ENCODE results near the gene CDH23. TPM values are rescaled to one million over a fixed set of nuclear protein-coding genes. Genes with fewer than 3 reads are reported as not detected.

The CDH23 gene
- total and polyA plus RNA-seq, 10 donors, result 2.0 to 19.9 (median 11.0) TPM

DNA sequence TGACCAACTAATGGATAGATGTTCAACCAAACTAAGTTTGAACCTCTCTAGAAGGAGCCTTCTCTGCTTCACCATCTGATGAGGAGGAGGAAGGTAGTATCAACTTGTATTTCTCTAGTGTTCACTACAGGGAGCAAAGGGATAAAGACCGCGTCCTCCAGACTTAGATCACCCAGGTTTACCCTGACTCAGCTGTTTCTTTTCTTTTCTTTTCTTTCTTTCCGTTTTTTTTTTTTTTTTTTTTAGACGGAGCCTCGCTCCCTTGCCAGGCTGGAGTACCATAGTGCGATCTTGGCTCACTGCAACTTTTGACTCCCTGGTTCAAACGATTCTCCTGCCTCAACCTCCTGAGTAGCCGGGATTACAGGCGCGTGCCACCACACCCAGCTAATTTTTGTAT lies 263.0 kb downstream of the CDH23 start:
- TF ChIP-seq POLR2AphosphoS5 (IDR thresholded peaks at IDR 0.05), result no peak
- Histone ChIP-seq H3K9me3 (peaks cover 0 to 6% (median 0%) of the 10 kb centered on the region in 8 donors), H3K27me3 (replicated peaks in 1 of 7) (peaks cover 0 to 4% (median 0%) of the 10 kb centered on the region in 7 donors), H3K27ac (no peak overlapping the region), H3K4me3 (no peak overlapping the region), H3K36me3 (no peaks in the 10 kb centered on the region), H3K4me1 (no peaks in the 10 kb centered on the region)
- WGBS, 5 donors, result 81 to 87% (median 83%) methylated on average over 10 of the region's 10 CpGs
- intact Hi-C loops (cut with DNase I; ENCODE audit: low total_unique reads), result no loop called here
- no peak for DNase-seq

DNA sequence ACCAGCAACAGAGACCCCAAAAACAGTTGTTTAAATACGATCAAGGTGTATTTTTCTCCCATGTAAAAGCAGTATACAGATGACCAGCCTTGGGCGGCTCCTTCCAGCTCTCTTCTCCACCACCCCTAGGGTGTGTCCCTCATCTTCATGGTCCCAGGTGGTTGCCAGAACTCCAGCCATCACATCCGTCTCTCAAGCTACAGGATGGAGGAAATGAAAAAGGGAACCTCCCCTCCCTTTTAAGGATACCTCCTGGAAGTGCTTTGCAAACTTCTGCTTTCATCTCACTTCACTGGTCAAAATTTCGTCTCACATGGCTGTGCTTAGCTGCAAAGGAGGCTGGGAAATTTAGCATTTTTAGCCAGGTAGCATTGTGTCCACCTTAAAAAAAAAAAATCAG lies 263.6 kb downstream of the CDH23 start:
- H3K4me3 ChIP-seq, result no peak overlapping the region
- no peak for DNase-seq
- no peak overlapping the region for H3K27ac ChIP-seq
- intact Hi-C loops (cut with DNase I; ENCODE audit: low total_unique reads), result no loop called here
- H3K9me3 ChIP-seq, result peaks cover 0 to 6% (median 0%) of the 10 kb centered on the region in 8 donors
- TF ChIP-seq, protein P1, sequence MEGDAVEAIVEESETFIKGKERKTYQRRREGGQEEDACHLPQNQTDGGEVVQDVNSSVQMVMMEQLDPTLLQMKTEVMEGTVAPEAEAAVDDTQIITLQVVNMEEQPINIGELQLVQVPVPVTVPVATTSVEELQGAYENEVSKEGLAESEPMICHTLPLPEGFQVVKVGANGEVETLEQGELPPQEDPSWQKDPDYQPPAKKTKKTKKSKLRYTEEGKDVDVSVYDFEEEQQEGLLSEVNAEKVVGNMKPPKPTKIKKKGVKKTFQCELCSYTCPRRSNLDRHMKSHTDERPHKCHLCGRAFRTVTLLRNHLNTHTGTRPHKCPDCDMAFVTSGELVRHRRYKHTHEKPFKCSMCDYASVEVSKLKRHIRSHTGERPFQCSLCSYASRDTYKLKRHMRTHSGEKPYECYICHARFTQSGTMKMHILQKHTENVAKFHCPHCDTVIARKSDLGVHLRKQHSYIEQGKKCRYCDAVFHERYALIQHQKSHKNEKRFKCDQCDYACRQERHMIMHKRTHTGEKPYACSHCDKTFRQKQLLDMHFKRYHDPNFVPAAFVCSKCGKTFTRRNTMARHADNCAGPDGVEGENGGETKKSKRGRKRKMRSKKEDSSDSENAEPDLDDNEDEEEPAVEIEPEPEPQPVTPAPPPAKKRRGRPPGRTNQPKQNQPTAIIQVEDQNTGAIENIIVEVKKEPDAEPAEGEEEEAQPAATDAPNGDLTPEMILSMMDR (IDR thresholded peaks at IDR 0.05 in 8 of 11, conservative IDR thresholded peaks at IDR 0.05 in 3 of 11), result no peak
- TF ChIP-seq POLR2A (IDR thresholded peaks at IDR 0.05) (no peak), POLR2AphosphoS5 (IDR thresholded peaks at IDR 0.05) (no peak)
- H3K4me1 ChIP-seq, result no peaks in the 10 kb centered on the region
- peaks cover 0 to 4% (median 0%) of the 10 kb centered on the region in 7 donors for H3K27me3 ChIP-seq (replicated peaks in 1 of 7)
- WGBS, 5 donors, result 60 to 75% (median 68%) methylated on average over 4 of the region's 4 CpGs
- H3K36me3 ChIP-seq, result no peaks in the 10 kb centered on the region

DNA sequence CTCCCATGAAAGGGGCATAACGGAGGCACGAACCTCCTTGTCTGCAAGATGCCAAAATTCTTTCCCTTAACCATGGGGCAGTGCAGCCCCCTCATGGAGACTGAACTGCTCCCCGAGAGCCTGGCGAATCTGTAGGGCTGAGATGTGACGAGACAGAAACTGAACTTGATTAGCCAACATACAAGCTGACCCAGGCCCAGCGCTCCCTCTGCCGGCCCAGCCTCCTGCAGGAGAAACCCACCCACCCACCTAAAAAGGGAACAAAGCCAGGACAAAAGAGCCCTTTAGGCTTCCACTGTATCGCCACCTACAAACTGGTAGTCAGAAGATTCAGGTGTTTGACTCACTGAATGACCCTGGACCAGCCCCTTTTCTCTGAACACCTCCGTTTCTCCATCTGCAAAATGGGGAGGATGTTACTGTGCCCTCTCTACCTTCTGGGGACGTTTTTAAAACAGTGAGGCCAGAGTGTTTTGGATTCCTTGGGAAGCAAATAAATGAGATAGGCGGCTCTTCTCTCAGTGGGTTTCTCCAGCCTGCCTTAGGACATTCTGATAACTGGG lies 264.4 kb downstream of the CDH23 start:
- no peak overlapping the region for H3K4me3 ChIP-seq
- intact Hi-C loops (cut with DNase I; ENCODE audit: low total_unique reads), result no loop called here
- H3K9me3 ChIP-seq, result peaks cover 0 to 6% (median 0%) of the 10 kb centered on the region in 8 donors
- H3K36me3 ChIP-seq, result no peaks in the 10 kb centered on the region
- no peak for DNase-seq
- H3K27me3 ChIP-seq (replicated peaks in 1 of 7), result peaks cover 0 to 4% (median 0%) of the 10 kb centered on the region in 7 donors
- H3K27ac ChIP-seq, result no peak overlapping the region
- TF ChIP-seq POLR2AphosphoS5 (IDR thresholded peaks at IDR 0.05), result no peak
- TF ChIP-seq, protein P1 (IDR thresholded peaks at IDR 0.05 in 8 of 11, conservative IDR thresholded peaks at IDR 0.05 in 3 of 11), result no peak
- no peak for TF ChIP-seq POLR2A (IDR thresholded peaks at IDR 0.05)
- WGBS, 5 donors, result 72 to 91% (median 80%) methylated on average over 11 of the region's 11 CpGs
- H3K4me1 ChIP-seq, result no peaks in the 10 kb centered on the region

DNA sequence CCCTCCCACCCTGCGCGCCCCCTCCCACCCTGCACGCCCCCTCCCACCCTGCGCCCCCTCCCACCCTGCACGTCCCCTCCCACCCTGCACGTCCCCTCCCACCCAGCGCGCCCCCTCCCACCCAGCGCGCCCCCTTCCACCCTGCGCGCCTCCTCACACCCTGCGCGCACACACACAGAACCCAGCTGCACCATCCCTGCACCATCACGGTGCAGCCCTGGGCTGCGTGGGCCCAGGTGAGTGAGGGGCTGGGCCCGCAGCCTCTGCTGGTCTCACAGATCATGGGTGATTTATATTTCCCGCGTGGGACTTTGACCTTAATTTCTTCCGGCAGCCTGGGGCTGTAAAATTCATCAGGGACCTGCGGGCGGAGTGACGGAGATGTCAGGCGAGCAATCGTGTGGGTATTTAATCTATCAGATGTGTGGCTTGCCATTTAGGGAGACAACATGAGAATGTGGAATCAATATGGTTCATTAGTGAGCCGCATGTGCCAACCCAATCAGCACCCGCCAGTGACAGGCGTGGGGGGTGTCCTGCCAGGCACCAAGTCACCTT lies 265.1 kb downstream of the CDH23 start:
- Histone ChIP-seq H3K4me1 (peaks cover 0 to 6% (median 4%) of the 10 kb centered on the region in 6 donors), H3K27me3 (replicated peaks in 1 of 7) (peaks cover 0 to 4% (median 0%) of the 10 kb centered on the region in 7 donors), H3K36me3 (no peaks in the 10 kb centered on the region), H3K9me3 (peaks cover 0 to 6% (median 0%) of the 10 kb centered on the region in 8 donors), H3K4me3 (no peak overlapping the region), H3K27ac (no peak overlapping the region)
- TF ChIP-seq POLR2AphosphoS5 (IDR thresholded peaks at IDR 0.05), result no peak
- no peak for TF ChIP-seq POLR2A (IDR thresholded peaks at IDR 0.05)
- TF ChIP-seq, protein P1 (IDR thresholded peaks at IDR 0.05 in 8 of 11, conservative IDR thresholded peaks at IDR 0.05 in 3 of 11), result no peak
- WGBS, 5 donors, result 89 to 94% (median 93%) methylated on average over 14 to 28 of the region's 28 CpGs
- intact Hi-C loops (cut with DNase I; ENCODE audit: low total_unique reads), result no loop called here
- no peak for DNase-seq
